Bronchial epithelial cell (primary cell): ENCODE data around the gene DNM3. TPM values are rescaled to one million over a fixed set of nuclear protein-coding genes. Genes with fewer than 3 reads are reported as not detected.

Experiments
- DNase-seq: peaks from one replicate; pipeline ENCODE4 v3.0.0-alpha.2; 2010; ENCODE audit warnings: low read depth
- FAIRE-seq: peaks from 2 replicates; lab custom pipeline; 2011; peaks lifted over from hg19 to GRCh38; lab: Jason Lieb, UNC
- H3K27me3 ChIP-seq: 2 replicates; pipeline ENCODE4 v1.5.1; 2011; ENCODE audit warnings: low read length; ENCODE audit not compliant: control insufficient read depth, insufficient read depth
- H3K36me3 ChIP-seq: 2 replicates; pipeline ENCODE4 v1.5.1; 2011; ENCODE audit warnings: low read length; ENCODE audit not compliant: control insufficient read depth, insufficient read depth
- H3K4me3 ChIP-seq: 2 replicates; pipeline ENCODE4 v1.5.1; 2011; ENCODE audit warnings: mild to moderate bottlenecking, low read depth, low read length, control low read depth
- CTCF ChIP-seq: IDR thresholded peaks from 2 replicates; pipeline ENCODE4 v1.5.1; 2011; ENCODE audit warnings: mild to moderate bottlenecking, moderate library complexity, low read length, control low read depth, inconsistent platforms; ENCODE audit not compliant: insufficient read depth, severe bottlenecking
- total RNA-seq: library from RNA; depleted of rRNA; stranded (reverse); fragments of >200 nt; gene quantifications from 2 replicates; pipeline ENCODE4 v1.2.1, GENCODE V29; 2014

DNM3 gene
- total RNA-seq, 1 donor from 2014 or later = 1.3 TPM

- no peak for FAIRE-seq
- H3K4me3 ChIP-seq = no peak overlapping the region
These were observed 160.0 kb downstream of the DNM3 start for GRCh38 chr1:172001288-172001687.

GRCh38 chr1:172002725-172003345 is 161.5 kb downstream of the DNM3 start:
- no peak for FAIRE-seq
- H3K27me3 ChIP-seq = no peaks in the 10 kb centered on the region
- DNase-seq = peak; percentile 54
- no peak overlapping the region for H3K4me3 ChIP-seq
- H3K36me3 ChIP-seq = no peaks in the 10 kb centered on the region
- TF ChIP-seq CTCF = peak; percentile 65

More at GRCh38 chr1:172001288-172001687, 160.0 kb downstream of the DNM3 start:
- Histone ChIP-seq H3K27me3 (no peaks in the 10 kb centered on the region), H3K36me3 (no peaks in the 10 kb centered on the region)
- TF ChIP-seq CTCF = no peak
- DNase-seq = no peak

GRCh38 chr1:172003766-172004530 is 162.7 kb downstream of the DNM3 start:
- FAIRE-seq = no peak
- no peaks in the 10 kb centered on the region for H3K36me3 ChIP-seq
- no peak for TF ChIP-seq CTCF
- no peak overlapping the region for H3K4me3 ChIP-seq
- no peak for DNase-seq
- no peaks in the 10 kb centered on the region for H3K27me3 ChIP-seq

GRCh38 chr1:172004671-172005070 is 163.4 kb downstream of the DNM3 start:
- no peak for DNase-seq
- Histone ChIP-seq H3K27me3 (no peaks in the 10 kb centered on the region), H3K36me3 (no peaks in the 10 kb centered on the region), H3K4me3 (no peak overlapping the region)
- no peak for FAIRE-seq
- TF ChIP-seq CTCF = no peak

GRCh38 chr1:172005856-172006255 is 164.6 kb downstream of the DNM3 start:
- no peak overlapping the region for H3K4me3 ChIP-seq
- no peaks in the 10 kb centered on the region for H3K27me3 ChIP-seq
- no peak for FAIRE-seq
- DNase-seq = no peak
- TF ChIP-seq CTCF = no peak
- no peaks in the 10 kb centered on the region for H3K36me3 ChIP-seq
